ENCODE data around the gene C10orf67. TPM values are rescaled to one million over a fixed set of nuclear protein-coding genes. Genes with fewer than 3 reads are reported as not detected.

C10orf67 gene
- total and polyA plus RNA-seq, 9 donors, result 0.08 to 1.0 (median 0.28) TPM

- 60 to 66% (median 61%) methylated on average over 13 of the region's 13 CpGs for WGBS, 3 donors
- intact Hi-C loops (cut with DNase I), result no loop called here
Measured at GRCh38 chr10:23291551-23292334, 52.9 kb downstream of the C10orf67 start.

GRCh38 chr10:23284674-23285335, 59.8 kb downstream of the C10orf67 start:
- Histone ChIP-seq H3K4me3 (no peak overlapping the region), H3K4me1 (ENCODE audit: insufficient read depth) (no peaks in the 10 kb centered on the region), H3K36me3 (no peaks in the 10 kb centered on the region), H3K27ac (no peak overlapping the region), H3K9me3 (no peaks in the 10 kb centered on the region), H3K27me3 (no peaks in the 10 kb centered on the region)
- DNase-seq, result no peak
- 41 to 47% (median 46%) methylated on average over 2 of the region's 2 CpGs for whole genome bisulfite sequencing, 3 donors
- intact Hi-C loops (cut with DNase I), result no loop called here
- TF ChIP-seq CTCF (IDR thresholded peaks at IDR 0.05) (no peak), EP300 (IDR thresholded peaks at IDR 0.05) (no peak), POLR2A (IDR thresholded peaks at IDR 0.05) (no peak)

More at GRCh38 chr10:23291551-23292334, 52.9 kb downstream of the C10orf67 start:
- DNase-seq, result no peak
- H3K27me3 ChIP-seq, result no peaks in the 10 kb centered on the region
- no peaks in the 10 kb centered on the region for H3K4me1 ChIP-seq (ENCODE audit: insufficient read depth)
- no peak for TF ChIP-seq EP300 (IDR thresholded peaks at IDR 0.05)
- TF ChIP-seq CTCF (IDR thresholded peaks at IDR 0.05), result no peak
- no peak for TF ChIP-seq POLR2A (IDR thresholded peaks at IDR 0.05)
- no peak overlapping the region for H3K4me3 ChIP-seq
- H3K27ac ChIP-seq, result no peak overlapping the region
- H3K9me3 ChIP-seq, result no peaks in the 10 kb centered on the region
- no peaks in the 10 kb centered on the region for H3K36me3 ChIP-seq

GRCh38 chr10:23284155-23284554, 60.4 kb downstream of the C10orf67 start:
- TF ChIP-seq POLR2A (IDR thresholded peaks at IDR 0.05), result no peak
- TF ChIP-seq EP300 (IDR thresholded peaks at IDR 0.05), result no peak
- no peak for TF ChIP-seq CTCF (IDR thresholded peaks at IDR 0.05)
- Histone ChIP-seq H3K4me1 (ENCODE audit: insufficient read depth) (no peaks in the 10 kb centered on the region), H3K36me3 (no peaks in the 10 kb centered on the region), H3K27me3 (no peaks in the 10 kb centered on the region), H3K9me3 (no peaks in the 10 kb centered on the region), H3K27ac (no peak overlapping the region), H3K4me3 (no peak overlapping the region)
- intact Hi-C loops (cut with DNase I), result no loop called here
- DNase-seq, result no peak
- 70 to 77% (median 74%) methylated on average over 3 of the region's 3 CpGs for WGBS, 3 donors

- H3K27me3 ChIP-seq, result no peaks in the 10 kb centered on the region
- no peaks in the 10 kb centered on the region for H3K9me3 ChIP-seq
- WGBS, 3 donors, result 54 to 77% (median 61%) methylated on average over 7 of the region's 7 CpGs
- H3K4me3 ChIP-seq, result no peak overlapping the region
- no peak for DNase-seq
- TF ChIP-seq POLR2A (IDR thresholded peaks at IDR 0.05) (no peak), EP300 (IDR thresholded peaks at IDR 0.05) (no peak), CTCF (IDR thresholded peaks at IDR 0.05) (no peak)
- no peak overlapping the region for H3K27ac ChIP-seq
- intact Hi-C loops (cut with DNase I), result no loop called here
- H3K4me1 ChIP-seq (ENCODE audit: insufficient read depth), result no peaks in the 10 kb centered on the region
- no peaks in the 10 kb centered on the region for H3K36me3 ChIP-seq
Measured at GRCh38 chr10:23283680-23284079, 60.9 kb downstream of the C10orf67 start.
